ENCODE data around the gene MAML2. TPM values are rescaled to one million over a fixed set of nuclear protein-coding genes. Genes with fewer than 3 reads are reported as not detected.

Gene MAML2
- polyA plus RNA-seq, 1 of the 3 experiments (the other 2 are of a cell fraction): 20.1 TPM

DNA sequence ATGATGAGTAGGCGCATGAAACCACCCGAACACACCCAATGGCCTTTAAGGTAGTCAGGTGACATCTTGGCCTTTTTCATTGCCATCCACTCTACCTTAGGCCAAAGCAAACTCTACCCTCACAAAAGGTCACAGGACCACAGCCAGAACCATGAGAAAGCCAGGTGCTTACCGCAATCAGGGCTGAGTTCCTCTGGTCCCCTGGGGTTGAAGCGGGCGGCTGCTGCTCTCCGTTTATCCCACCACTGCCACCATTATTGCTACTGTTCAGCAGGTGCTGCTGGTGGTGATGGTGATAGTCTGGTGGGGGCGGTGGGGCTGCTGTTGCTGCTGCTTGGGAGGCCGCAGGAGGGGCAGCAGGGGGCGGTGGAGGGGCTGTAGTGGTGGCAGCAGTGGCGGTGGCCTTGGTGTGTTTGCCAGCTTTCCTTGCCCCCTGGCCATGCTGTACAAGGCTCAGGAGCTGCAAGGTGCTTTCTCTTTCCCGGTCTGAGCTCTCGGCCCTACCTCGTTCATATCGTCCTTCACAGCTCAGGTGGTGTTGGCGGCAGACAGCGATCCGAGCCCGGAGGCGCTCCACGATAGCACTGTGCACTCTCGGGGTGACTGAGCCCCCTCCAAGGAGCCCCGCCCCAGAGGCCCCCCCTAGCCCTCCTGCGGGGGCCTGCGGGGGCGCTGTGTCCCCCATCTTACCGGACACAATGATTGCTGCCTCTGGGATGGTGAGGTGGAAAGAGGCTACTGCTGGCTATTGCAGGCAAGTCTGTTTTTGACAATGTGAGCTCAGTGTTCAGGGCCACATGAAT is 1.6 kb downstream of the MAML2 start:
- peak overlapping the region; percentile 97 for H3K9ac ChIP-seq
- H3K27me3 ChIP-seq (ENCODE audit: insufficient read depth): no peaks in the 10 kb centered on the region
- H3K4me2 ChIP-seq: peak overlapping the region; percentile 81
- ChIA-PET POLR2A (no interaction called here), CTCF (interaction anchor here (0.6 to 5.3 kb wide), 12 partner anchors 9 to 508 kb away, joined by 3 to 91 read pairs (median 12); no protein-coding TSS in a partner anchor)
- H4K20me1 ChIP-seq (ENCODE audit: insufficient read depth): peaks cover 22% of the 10 kb centered on the region
- peaks cover 20% of the 10 kb centered on the region for H3F3A ChIP-seq (replicated peaks; ENCODE audit: insufficient read depth)
- H3K9me3 ChIP-seq: no peaks in the 10 kb centered on the region
- H3K79me2 ChIP-seq (ENCODE audit: insufficient read depth): peaks cover 66% of the 10 kb centered on the region
- TF ChIP-seq POLR2AphosphoS5 (IDR thresholded peaks at IDR 0.05; ENCODE audit: low read depth, low read length) (no peak), MEF2A (IDR thresholded peaks at IDR 0.05; ENCODE audit: borderline replicate concordance, low read depth) (no peak), TCF12 (IDR thresholded peaks at IDR 0.05) (no peak), JUND (IDR thresholded peaks at IDR 0.05) (no peak), GATA2 (CRISPR knock-in tag; IDR thresholded peaks at IDR 0.05) (no peak), NFIC (IDR thresholded peaks at IDR 0.05; ENCODE audit: borderline replicate concordance) (peak; percentile 12; the same call in 1 of the 2 replicates), CHD2 (IDR thresholded peaks at IDR 0.05; ENCODE audit: low read length, partially characterized antibody) (no peak), TAF1 (IDR thresholded peaks at IDR 0.05; ENCODE audit: borderline replicate concordance, low read depth, low read length) (peak; percentile 34; the same call in 1 of the 2 replicates), REST (IDR thresholded peaks at IDR 0.05; ENCODE audit: low read depth, low read length) (no peak), SMC3 (IDR thresholded peaks at IDR 0.05; ENCODE audit: low read depth, low read length) (no peak), FOSL2 (IDR thresholded peaks at IDR 0.05; ENCODE audit: borderline replicate concordance, low read depth) (no peak), RFX5 (IDR thresholded peaks at IDR 0.05; ENCODE audit: low read length) (no peak), FOXM1 (IDR thresholded peaks at IDR 0.05; ENCODE audit: low read depth) (no peak), TEAD4 (IDR thresholded peaks at IDR 0.05; ENCODE audit: borderline replicate concordance, insufficient read depth) (no peak), GABPA (IDR thresholded peaks at IDR 0.05; ENCODE audit: low read depth) (no peak), ELF1 (IDR thresholded peaks at IDR 0.05) (no peak), CTCF (IDR thresholded peaks at IDR 0.05) (peak; percentile 66), RXRA (IDR thresholded peaks at IDR 0.05; ENCODE audit: borderline replicate concordance, low read depth) (no peak)
- TF ChIP-seq, protein P1, sequence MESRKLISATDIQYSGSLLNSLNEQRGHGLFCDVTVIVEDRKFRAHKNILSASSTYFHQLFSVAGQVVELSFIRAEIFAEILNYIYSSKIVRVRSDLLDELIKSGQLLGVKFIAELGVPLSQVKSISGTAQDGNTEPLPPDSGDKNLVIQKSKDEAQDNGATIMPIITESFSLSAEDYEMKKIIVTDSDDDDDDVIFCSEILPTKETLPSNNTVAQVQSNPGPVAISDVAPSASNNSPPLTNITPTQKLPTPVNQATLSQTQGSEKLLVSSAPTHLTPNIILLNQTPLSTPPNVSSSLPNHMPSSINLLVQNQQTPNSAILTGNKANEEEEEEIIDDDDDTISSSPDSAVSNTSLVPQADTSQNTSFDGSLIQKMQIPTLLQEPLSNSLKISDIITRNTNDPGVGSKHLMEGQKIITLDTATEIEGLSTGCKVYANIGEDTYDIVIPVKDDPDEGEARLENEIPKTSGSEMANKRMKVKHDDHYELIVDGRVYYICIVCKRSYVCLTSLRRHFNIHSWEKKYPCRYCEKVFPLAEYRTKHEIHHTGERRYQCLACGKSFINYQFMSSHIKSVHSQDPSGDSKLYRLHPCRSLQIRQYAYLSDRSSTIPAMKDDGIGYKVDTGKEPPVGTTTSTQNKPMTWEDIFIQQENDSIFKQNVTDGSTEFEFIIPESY (IDR thresholded peaks at IDR 0.05; ENCODE audit: borderline replicate concordance, low read depth): no peak
- TF ChIP-seq, protein P2, sequence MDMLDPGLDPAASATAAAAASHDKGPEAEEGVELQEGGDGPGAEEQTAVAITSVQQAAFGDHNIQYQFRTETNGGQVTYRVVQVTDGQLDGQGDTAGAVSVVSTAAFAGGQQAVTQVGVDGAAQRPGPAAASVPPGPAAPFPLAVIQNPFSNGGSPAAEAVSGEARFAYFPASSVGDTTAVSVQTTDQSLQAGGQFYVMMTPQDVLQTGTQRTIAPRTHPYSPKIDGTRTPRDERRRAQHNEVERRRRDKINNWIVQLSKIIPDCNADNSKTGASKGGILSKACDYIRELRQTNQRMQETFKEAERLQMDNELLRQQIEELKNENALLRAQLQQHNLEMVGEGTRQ (IDR thresholded peaks at IDR 0.05; ENCODE audit: borderline replicate concordance, low read depth, low read length): no peak
- TF ChIP-seq, protein P3, sequence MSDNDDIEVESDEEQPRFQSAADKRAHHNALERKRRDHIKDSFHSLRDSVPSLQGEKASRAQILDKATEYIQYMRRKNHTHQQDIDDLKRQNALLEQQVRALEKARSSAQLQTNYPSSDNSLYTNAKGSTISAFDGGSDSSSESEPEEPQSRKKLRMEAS (IDR thresholded peaks at IDR 0.05; ENCODE audit: low read depth): 0 out of 2 replicates have a peak, but pooled peaks have one; percentile 32
- TF ChIP-seq, protein P4, sequence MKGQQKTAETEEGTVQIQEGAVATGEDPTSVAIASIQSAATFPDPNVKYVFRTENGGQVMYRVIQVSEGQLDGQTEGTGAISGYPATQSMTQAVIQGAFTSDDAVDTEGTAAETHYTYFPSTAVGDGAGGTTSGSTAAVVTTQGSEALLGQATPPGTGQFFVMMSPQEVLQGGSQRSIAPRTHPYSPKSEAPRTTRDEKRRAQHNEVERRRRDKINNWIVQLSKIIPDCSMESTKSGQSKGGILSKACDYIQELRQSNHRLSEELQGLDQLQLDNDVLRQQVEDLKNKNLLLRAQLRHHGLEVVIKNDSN (IDR thresholded peaks at IDR 0.05; ENCODE audit: borderline replicate concordance, low read depth): no peak
- no peaks in the 10 kb centered on the region for H3K9me2 ChIP-seq
- peak overlapping the region; percentile 19 to 91; a peak in 3 of 4 replicates for H3K27ac ChIP-seq (ENCODE audit: low read depth in 2 of 2, low read length in 1 of 2)
- H3K36me3 ChIP-seq (replicated peaks in 1 of 2; ENCODE audit: control insufficient read depth in 1 of 2, insufficient read depth in 2 of 2, low read length in 1 of 2): peaks cover 0 to 4% of the 10 kb centered on the region in 2 experiments
- peaks cover 31 to 32% of the 10 kb centered on the region in 2 experiments; a peak in 3 of 4 replicates for H3K4me1 ChIP-seq (ENCODE audit: control insufficient read depth in 1 of 2, insufficient read depth in 2 of 2, low read depth in 1 of 2, low read length in 1 of 2)
- WGBS (ENCODE audit: low lambda C conversion rate): 79% methylated on average over 20 of the region's 26 CpGs
- H2AFZ ChIP-seq (ENCODE audit: low read depth): no peak overlapping the region
- peak overlapping the region; percentile 84 to 90 for H3K4me3 ChIP-seq (ENCODE audit: low read depth in 2 of 2, low read length in 1 of 2)
- DNase-seq: peak; percentile 47

Measured in SK-N-SH (cell line).